ENCODE data around the gene NTSR2.

The NTSR2 gene

DNA sequence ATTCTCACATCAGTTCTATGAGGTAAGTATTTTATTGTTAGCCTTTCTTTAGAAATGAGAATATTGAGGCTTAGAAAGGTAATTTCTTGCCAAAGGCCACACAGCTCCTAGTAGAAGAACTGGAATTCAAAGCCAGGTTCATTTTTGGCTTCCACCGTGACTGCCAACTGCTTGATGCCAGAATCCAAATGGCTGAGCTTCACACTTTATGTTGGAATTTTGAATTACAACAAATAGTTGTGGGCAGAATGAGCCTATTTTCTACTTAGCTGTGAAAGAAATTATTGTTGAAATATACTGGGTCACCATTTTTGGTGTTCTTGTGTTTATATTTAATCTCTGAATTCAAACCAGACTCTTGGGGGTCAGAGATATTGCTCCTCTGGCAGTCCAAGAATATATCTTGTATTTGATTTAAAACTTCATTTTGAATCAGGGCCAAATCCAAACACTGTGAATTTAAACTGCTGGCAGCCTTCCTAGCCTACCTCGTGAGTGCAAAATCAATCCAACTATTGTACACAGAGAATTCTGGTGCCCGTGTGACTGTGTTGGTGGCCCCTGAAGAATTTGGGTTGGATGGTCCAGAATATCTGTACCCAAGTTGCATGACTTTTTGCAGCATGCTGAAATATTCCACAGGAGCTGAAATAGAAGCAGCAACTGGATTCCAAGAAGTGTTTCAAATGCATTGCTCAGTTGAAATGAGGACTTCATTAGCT lies 40.8 kb upstream of the NTSR2 start:
- DNase-seq (ENCODE audit: low read depth): peak; percentile 38
- peak overlapping the region; percentile 12 for H3K4me3 ChIP-seq (ENCODE audit: low read length)

DNA sequence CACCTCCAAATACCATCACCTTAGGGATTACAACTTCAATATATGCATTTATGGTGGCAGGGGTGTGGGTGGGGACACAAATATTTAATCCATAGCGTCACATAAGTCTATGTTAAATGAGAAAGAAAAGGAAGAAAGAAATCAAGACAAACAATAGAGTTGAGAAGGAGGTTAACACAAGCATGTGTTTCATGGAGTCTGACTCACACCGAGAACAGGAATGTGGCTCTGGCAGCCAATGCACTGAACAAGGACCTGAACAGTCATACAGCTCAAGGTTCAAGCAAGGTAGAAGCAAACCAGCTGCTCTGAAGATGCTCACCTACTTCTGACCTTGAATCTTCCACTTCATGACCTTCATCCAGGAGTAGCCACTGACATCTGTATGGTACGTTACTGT lies 40.2 kb upstream of the NTSR2 start:
- H3K4me1 ChIP-seq (ENCODE audit: control insufficient read depth, insufficient read depth, low read length): peaks cover 50% of the 10 kb centered on the region
- H3K27me3 ChIP-seq (replicated peaks; ENCODE audit: control insufficient read depth, insufficient read depth, low read length): no peaks in the 10 kb centered on the region
- H3K36me3 ChIP-seq (ENCODE audit: control insufficient read depth, insufficient read depth, low read length, severe bottlenecking): no peaks in the 10 kb centered on the region
- peak; percentile 75 for DNase-seq (ENCODE audit: low read depth)
- no peaks in the 10 kb centered on the region for H3K9me3 ChIP-seq (ENCODE audit: control insufficient read depth, low read length)
- peak overlapping the region; percentile 12 for H3K4me3 ChIP-seq (ENCODE audit: low read length)
- H3K9ac ChIP-seq (ENCODE audit: low read length): peak overlapping the region; percentile 66

More for the DNA sequence above, 40.8 kb upstream of the NTSR2 start:
- Histone ChIP-seq H3K27me3 (replicated peaks; ENCODE audit: control insufficient read depth, insufficient read depth, low read length) (no peaks in the 10 kb centered on the region), H3K9ac (ENCODE audit: low read length) (peak overlapping the region; percentile 66), H3K36me3 (ENCODE audit: control insufficient read depth, insufficient read depth, low read length, severe bottlenecking) (no peaks in the 10 kb centered on the region), H3K4me1 (ENCODE audit: control insufficient read depth, insufficient read depth, low read length) (peaks cover 50% of the 10 kb centered on the region), H3K9me3 (ENCODE audit: control insufficient read depth, low read length) (no peaks in the 10 kb centered on the region)

DNA sequence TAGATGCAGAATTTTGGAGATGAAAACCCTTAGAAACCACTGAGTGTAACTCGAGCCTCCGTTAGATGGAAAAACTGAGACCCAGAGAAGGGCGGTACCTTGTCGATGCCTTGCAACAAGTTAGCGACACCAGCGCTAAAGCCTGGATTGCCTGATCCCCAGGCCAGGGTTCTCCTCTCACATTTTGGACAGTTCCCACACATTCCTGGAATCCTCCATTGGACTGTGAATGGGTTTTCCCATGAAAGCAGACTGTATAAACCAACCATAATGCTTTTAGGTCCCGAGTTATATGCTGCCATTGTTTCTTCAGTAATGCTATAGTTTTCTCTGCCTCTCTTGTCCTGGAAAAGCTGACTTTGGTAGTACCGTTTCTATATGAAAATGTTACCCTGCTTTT lies 39.3 kb upstream of the NTSR2 start:
- no peaks in the 10 kb centered on the region for H3K36me3 ChIP-seq (ENCODE audit: control insufficient read depth, insufficient read depth, low read length, severe bottlenecking)
- H3K4me3 ChIP-seq (ENCODE audit: low read length): no peak overlapping the region
- H3K9ac ChIP-seq (ENCODE audit: low read length): peak overlapping the region; percentile 1
- no peaks in the 10 kb centered on the region for H3K27me3 ChIP-seq (replicated peaks; ENCODE audit: control insufficient read depth, insufficient read depth, low read length)
- H3K4me1 ChIP-seq (ENCODE audit: control insufficient read depth, insufficient read depth, low read length): peaks cover 50% of the 10 kb centered on the region
- H3K9me3 ChIP-seq (ENCODE audit: control insufficient read depth, low read length): no peaks in the 10 kb centered on the region
- DNase-seq (ENCODE audit: low read depth): no peak

DNA sequence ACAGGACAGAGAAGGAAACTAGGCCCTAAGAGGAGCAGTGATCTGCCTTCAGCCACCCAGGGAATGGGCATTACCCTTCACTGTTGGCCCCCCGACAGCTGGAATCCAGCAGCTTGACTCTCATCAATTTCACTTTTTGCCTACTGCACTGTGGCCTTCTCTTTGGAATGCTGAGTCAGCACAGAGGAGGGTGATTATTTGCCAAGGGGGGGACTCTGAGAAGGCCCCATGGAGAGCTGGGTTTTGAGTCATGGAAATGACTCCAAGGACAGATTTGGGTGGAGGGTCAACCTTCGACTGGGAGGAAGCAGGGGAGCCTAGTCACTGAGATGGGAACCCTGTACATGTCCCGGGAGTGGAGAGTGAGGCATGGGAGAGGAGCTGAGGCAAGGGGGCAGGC lies 38.1 kb upstream of the NTSR2 start:
- Histone ChIP-seq H3K9me3 (ENCODE audit: control insufficient read depth, low read length) (no peaks in the 10 kb centered on the region), H3K4me1 (ENCODE audit: control insufficient read depth, insufficient read depth, low read length) (peaks cover 62% of the 10 kb centered on the region), H3K27me3 (replicated peaks; ENCODE audit: control insufficient read depth, insufficient read depth, low read length) (no peaks in the 10 kb centered on the region), H3K36me3 (ENCODE audit: control insufficient read depth, insufficient read depth, low read length, severe bottlenecking) (no peaks in the 10 kb centered on the region), H3K9ac (ENCODE audit: low read length) (peak overlapping the region; percentile 10), H3K4me3 (ENCODE audit: low read length) (no peak overlapping the region)
- DNase-seq (ENCODE audit: low read depth): no peak

DNA sequence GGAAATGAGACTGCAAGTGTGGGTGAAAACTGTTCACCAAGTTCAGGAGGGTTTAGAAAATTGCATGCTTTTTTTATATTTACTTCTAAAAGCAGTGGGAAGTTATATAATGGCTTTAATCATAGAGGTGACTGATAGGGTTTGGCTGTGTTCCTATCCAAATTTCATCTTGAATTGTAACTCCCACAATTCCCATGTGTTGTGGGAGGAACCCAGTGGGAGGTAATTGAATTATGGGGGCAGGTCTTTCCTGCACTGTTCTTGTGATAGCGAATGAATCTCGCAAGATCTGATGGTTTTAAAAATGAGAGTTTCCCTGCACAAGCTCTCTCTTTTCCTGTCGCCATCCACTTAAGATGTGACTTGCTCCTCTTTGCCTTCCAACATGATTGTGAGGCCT lies 35.7 kb upstream of the NTSR2 start:
- Histone ChIP-seq H3K27me3 (replicated peaks; ENCODE audit: control insufficient read depth, insufficient read depth, low read length) (no peaks in the 10 kb centered on the region), H3K36me3 (ENCODE audit: control insufficient read depth, insufficient read depth, low read length, severe bottlenecking) (no peaks in the 10 kb centered on the region), H3K9me3 (ENCODE audit: control insufficient read depth, low read length) (no peaks in the 10 kb centered on the region), H3K9ac (ENCODE audit: low read length) (no peak overlapping the region), H3K4me1 (ENCODE audit: control insufficient read depth, insufficient read depth, low read length) (peaks cover 44% of the 10 kb centered on the region), H3K4me3 (ENCODE audit: low read length) (no peak overlapping the region)
- no peak for DNase-seq (ENCODE audit: low read depth)

DNA sequence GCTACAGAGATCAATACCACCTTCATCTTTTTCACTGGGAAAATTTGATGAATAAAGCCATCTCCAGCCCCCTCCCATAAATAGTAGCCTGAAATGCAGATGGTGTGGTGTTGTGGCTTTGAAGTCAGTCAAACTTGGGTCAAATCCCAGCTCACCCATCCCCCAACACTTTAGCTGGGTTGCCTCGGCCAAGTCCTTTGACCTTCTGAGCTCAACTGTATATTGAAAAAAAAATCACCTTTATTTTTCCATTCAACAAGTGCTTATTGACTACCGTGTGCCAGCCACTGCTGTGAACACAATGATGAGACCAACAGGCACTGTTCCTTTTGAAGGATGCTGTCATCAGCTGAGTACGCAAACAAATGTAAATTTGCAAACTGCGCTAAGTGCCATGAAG lies 35.1 kb upstream of the NTSR2 start:
- no peaks in the 10 kb centered on the region for H3K36me3 ChIP-seq (ENCODE audit: control insufficient read depth, insufficient read depth, low read length, severe bottlenecking)
- no peak overlapping the region for H3K4me3 ChIP-seq (ENCODE audit: low read length)
- no peaks in the 10 kb centered on the region for H3K9me3 ChIP-seq (ENCODE audit: control insufficient read depth, low read length)
- H3K9ac ChIP-seq (ENCODE audit: low read length): no peak overlapping the region
- DNase-seq (ENCODE audit: low read depth): no peak
- no peaks in the 10 kb centered on the region for H3K27me3 ChIP-seq (replicated peaks; ENCODE audit: control insufficient read depth, insufficient read depth, low read length)
- peaks cover 38% of the 10 kb centered on the region for H3K4me1 ChIP-seq (ENCODE audit: control insufficient read depth, insufficient read depth, low read length)

DNA sequence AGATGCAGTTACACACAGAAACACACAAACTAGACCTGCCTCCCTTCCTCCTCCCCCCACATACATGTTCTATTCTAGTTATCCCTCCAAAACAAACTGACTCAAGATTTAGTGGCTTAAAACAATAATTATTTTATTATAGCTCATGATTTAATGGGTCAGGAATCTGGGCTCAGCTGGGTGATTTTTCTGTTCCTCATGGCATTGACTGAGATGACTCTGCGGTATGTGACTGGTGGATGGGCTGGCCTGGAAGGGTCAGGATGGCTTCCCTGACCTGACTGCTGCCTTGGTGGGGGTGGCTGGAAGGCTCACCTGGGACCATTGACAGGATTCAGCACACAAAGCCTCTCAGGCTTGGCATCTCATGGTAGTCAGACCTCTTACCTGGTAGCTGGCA lies 33.7 kb upstream of the NTSR2 start:
- H3K36me3 ChIP-seq (ENCODE audit: control insufficient read depth, insufficient read depth, low read length, severe bottlenecking): no peaks in the 10 kb centered on the region
- H3K27me3 ChIP-seq (replicated peaks; ENCODE audit: control insufficient read depth, insufficient read depth, low read length): no peaks in the 10 kb centered on the region
- no peak overlapping the region for H3K4me3 ChIP-seq (ENCODE audit: low read length)
- H3K4me1 ChIP-seq (ENCODE audit: control insufficient read depth, insufficient read depth, low read length): peaks cover 33% of the 10 kb centered on the region
- DNase-seq (ENCODE audit: low read depth): peak; percentile 44
- H3K9me3 ChIP-seq (ENCODE audit: control insufficient read depth, low read length): no peaks in the 10 kb centered on the region
- no peak overlapping the region for H3K9ac ChIP-seq (ENCODE audit: low read length)

DNA sequence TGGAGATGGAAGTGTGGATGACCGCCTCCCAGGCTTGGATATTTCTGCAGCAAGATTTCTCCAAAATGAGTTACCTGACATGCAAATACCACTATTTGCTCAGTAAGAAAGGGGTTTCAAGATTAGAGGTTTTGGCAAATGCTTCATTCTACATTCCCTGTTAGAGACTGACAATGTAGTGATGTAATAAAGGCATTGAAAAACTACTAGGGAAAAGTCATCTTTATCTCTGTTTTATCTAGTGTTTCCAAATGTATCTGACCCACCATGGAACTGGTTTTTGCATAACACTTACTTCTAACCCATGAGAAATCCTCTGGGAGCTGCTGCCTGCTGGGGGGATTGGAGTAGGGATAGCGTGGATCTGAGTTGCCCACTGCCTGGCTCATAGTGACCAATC lies 33.0 kb upstream of the NTSR2 start:
- no peak overlapping the region for H3K4me3 ChIP-seq (ENCODE audit: low read length)
- DNase-seq (ENCODE audit: low read depth): no peak
- H3K4me1 ChIP-seq (ENCODE audit: control insufficient read depth, insufficient read depth, low read length): peaks cover 33% of the 10 kb centered on the region
- no peaks in the 10 kb centered on the region for H3K36me3 ChIP-seq (ENCODE audit: control insufficient read depth, insufficient read depth, low read length, severe bottlenecking)
- no peaks in the 10 kb centered on the region for H3K9me3 ChIP-seq (ENCODE audit: control insufficient read depth, low read length)
- no peaks in the 10 kb centered on the region for H3K27me3 ChIP-seq (replicated peaks; ENCODE audit: control insufficient read depth, insufficient read depth, low read length)
- H3K9ac ChIP-seq (ENCODE audit: low read length): no peak overlapping the region

DNA sequence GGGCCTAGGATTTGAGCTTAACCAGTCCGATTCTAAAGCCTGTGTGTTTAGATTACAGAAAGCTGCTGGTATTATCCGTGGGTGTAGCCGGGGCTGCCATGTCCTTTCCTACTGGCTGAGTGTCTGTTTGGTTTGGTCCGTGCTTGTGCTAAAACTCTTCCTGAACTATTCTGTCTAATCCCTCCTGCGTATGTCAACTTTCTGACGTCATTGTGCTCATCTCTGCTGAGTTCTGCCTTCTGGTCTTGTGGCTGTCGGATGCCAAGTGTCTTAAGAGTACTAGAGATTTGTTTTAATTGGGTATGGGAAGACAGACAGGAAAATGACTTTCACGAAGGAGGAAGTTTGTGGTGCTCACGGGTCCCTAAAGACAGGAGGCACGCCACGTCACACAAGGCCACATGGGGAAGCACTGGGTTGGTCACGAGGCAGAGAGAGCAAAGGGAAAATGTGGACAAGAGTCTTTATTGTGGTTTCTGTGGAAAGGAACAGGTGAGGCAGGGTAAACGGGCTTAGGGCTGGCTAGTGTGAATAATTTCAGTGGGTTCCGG lies 31.8 kb upstream of the NTSR2 start:
- Histone ChIP-seq H3K4me1 (ENCODE audit: control insufficient read depth, insufficient read depth, low read length) (peaks cover 40% of the 10 kb centered on the region), H3K9me3 (ENCODE audit: control insufficient read depth, low read length) (no peaks in the 10 kb centered on the region), H3K36me3 (ENCODE audit: control insufficient read depth, insufficient read depth, low read length, severe bottlenecking) (no peaks in the 10 kb centered on the region), H3K9ac (ENCODE audit: low read length) (no peak overlapping the region), H3K27me3 (replicated peaks; ENCODE audit: control insufficient read depth, insufficient read depth, low read length) (no peaks in the 10 kb centered on the region), H3K4me3 (ENCODE audit: low read length) (no peak overlapping the region)
- no peak for DNase-seq (ENCODE audit: low read depth)

DNA sequence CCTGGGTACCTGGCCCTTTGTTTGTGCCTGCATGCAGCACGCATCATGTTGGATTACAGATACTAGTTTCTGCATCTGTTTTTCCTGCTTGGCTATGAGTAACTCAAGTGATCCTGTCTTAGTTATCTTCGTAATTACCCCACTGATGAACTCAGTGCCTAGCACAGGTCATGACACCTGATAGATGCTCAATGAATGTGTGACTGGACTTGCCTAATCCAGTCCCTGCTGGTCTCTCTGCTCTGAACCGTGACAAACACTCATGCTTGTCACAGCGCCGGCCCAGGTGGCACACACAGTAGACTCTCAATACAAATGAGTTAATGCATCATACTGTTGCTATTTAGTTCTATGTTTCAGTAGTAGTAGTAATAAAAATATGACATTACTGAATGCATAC lies 31.2 kb upstream of the NTSR2 start:
- no peaks in the 10 kb centered on the region for H3K9me3 ChIP-seq (ENCODE audit: control insufficient read depth, low read length)
- H3K36me3 ChIP-seq (ENCODE audit: control insufficient read depth, insufficient read depth, low read length, severe bottlenecking): no peaks in the 10 kb centered on the region
- H3K27me3 ChIP-seq (replicated peaks; ENCODE audit: control insufficient read depth, insufficient read depth, low read length): no peaks in the 10 kb centered on the region
- H3K4me1 ChIP-seq (ENCODE audit: control insufficient read depth, insufficient read depth, low read length): peaks cover 43% of the 10 kb centered on the region
- DNase-seq (ENCODE audit: low read depth): no peak
- H3K9ac ChIP-seq (ENCODE audit: low read length): no peak overlapping the region
- no peak overlapping the region for H3K4me3 ChIP-seq (ENCODE audit: low read length)

DNA sequence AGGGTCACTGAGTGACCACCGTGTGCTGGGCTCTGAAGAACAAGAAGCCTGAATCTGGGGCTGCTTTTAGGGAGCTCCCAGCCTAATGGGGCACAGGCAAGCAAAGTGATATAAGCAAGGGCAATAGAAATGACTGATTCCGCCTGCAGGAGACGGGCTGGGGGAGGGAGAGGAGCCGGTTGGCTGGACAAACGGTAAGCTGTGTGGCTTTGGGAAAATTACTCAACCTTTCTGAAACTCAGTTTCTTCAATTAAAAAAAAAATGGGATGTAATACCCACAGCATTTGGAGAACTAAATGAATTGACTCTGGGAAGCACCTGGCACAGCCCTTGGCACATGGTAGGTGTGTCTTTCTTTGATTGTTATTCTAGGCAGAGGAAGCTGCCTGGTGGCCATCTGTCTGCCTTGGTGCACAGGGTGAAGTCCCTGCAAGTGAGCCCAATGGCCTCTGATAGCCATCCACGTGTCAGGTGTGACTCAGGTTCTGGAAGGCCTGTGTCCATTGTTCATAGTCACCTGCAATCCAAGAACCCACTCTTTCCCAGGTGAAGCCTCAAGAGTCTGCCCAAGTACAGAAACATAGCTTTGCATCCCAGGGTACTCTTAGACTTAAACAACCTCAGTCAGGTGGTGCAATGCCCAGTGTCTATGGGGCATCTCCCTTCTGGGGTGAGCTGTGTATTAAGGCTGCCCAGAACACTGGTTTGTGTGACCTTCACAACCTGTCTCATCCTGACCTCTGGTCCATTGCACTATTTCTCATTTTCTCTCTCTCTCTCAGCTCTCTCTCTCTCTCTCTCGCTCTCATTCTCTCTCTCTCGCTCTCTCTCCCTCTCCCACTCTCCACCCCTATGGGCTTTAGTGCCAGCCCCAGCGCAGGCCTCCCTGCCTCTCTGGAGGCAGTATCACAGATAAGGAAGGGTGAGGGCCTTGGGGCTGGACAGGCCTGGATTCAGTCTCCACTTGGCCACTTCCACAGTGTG lies 30.0 kb upstream of the NTSR2 start:
- H3K4me1 ChIP-seq (ENCODE audit: control insufficient read depth, insufficient read depth, low read length): peaks cover 43% of the 10 kb centered on the region
- H3K36me3 ChIP-seq (ENCODE audit: control insufficient read depth, insufficient read depth, low read length, severe bottlenecking): no peaks in the 10 kb centered on the region
- DNase-seq (ENCODE audit: low read depth): no peak
- H3K27me3 ChIP-seq (replicated peaks; ENCODE audit: control insufficient read depth, insufficient read depth, low read length): no peaks in the 10 kb centered on the region
- no peak overlapping the region for H3K4me3 ChIP-seq (ENCODE audit: low read length)
- no peaks in the 10 kb centered on the region for H3K9me3 ChIP-seq (ENCODE audit: control insufficient read depth, low read length)
- no peak overlapping the region for H3K9ac ChIP-seq (ENCODE audit: low read length)

Data from adipocyte (in vitro differentiated cells).